HG03175 (cell line): ENCODE data around the gene EOMES.
A peak's percentile ranks its signal among the peaks of the same experiment; 100 is the strongest.

ENCODE experiments used
- ATAC-seq: cut with Tn5 transposase; IDR thresholded peaks from one replicate; pipeline ENCODE4 v1.9.1; 2021; ENCODE audit warnings: mild to moderate bottlenecking, moderate library complexity; ENCODE audit not compliant: unreplicated experiment

EOMES gene

DNA sequence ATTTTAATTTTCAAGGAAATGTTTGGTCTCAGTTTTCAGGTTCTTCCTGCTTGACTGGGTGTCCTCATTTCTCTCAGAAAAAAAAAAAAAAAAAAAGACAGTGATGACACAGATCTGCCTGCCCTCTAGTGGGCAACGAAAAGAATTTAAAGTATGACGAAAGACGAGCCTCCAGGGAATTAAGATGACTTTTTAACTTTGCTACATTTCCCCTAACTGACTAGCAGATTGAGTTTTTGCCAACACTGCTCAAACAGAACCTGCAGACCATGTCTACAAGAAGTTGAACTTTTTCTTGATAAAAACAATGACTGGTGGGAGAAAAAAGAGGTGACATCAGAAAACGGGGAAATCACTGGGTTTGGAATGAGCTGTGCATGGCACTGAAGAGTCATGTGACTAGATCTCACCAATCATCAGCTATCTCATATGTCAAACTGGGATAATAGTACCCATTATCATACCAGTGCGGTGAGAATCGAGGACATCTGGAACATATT lies 40.8 kb downstream of the EOMES start:
- peak; percentile 74 for ATAC-seq

DNA sequence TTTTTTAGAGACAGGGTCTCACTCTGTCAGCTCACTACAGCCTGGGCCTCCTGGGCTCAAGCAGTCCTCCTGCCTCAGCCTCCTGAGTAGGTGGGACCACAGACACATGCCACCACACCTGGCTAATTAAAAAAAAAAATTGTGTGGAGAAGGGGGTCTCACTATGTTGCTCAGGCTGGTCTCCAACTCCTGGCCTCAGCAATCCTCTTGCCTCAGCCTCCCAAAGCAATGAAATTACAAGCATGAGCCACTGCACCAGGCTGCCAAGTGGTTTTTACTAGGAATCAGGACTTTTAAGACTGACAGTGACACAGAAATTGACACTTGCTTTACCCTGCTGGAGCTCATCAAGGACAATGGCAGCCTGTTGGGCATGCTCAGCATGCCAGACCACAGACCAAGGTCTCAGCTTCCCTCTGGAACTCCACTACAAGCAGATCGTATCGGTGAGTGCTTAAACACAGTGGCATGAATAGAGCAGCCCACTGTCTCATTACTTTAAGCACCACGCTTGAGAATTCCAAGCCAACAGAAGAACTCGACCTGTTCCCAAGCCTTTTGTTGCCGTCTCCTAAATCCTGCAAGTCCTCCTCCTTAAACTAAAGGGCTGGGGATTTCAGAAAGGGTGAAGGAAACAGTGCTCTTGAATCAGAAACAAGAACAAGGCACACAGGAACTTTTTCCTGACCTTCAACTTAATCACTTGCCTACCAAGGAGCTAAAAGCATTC lies 41.4 kb downstream of the EOMES start:
- peak; percentile 14 for ATAC-seq

DNA sequence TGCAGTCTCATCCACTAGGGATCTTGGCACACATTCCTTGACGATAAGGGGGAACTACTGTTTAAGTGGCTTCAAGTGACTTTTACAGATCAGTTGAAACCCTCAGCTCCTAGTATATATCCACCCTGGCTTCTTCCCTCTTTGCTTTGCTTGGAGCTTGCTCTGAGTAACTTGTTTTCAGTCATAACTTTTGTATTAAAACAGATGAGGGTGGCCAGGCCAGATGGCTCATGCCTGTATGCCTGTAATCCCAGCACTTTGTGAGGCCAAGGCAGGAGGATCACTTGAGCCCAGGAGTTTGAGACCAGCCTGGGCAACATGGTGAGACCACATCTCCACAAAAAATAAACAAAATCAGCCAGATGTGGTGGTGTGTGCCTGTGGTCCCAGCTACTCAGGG lies 42.4 kb downstream of the EOMES start:
- no peak for ATAC-seq

DNA sequence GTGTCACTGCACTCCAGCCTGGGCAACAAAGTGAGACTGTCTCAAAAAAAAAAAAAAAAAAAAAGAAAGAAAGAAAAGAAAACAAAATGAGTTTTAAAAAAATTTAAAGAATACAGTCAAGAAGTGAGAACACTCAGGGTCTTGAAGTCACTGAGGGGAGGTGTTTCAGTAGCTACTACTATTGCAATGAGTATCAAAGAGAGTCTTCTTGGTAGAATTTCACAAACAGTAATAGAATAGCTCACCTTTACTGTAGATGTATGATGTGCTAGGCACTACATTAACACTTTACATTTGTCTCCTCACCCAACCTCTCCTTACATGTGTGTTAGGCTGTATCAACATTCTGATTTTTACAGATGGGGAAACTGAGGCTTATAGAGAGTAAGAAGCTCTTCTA lies 43.9 kb downstream of the EOMES start:
- ATAC-seq, result no peak

DNA sequence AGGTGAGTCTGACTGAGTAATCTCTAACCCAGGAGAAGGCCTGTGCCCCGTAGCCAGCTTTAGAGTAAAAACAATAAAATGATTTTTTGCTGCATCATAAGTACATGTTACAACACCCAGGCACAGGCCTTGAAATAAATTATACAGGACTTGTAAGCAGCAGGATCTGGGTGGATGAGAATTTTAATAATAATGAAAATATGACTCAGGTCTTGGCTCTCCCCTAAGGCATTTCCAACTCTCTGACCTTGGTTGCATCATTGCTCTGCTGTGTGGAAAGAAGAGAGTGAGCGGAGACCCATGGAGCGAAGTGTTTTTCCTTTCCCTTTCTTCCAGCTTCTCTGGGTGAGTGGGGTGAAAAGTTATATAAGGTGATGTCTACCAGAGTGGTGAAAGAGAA lies 44.6 kb downstream of the EOMES start:
- no peak for ATAC-seq

DNA sequence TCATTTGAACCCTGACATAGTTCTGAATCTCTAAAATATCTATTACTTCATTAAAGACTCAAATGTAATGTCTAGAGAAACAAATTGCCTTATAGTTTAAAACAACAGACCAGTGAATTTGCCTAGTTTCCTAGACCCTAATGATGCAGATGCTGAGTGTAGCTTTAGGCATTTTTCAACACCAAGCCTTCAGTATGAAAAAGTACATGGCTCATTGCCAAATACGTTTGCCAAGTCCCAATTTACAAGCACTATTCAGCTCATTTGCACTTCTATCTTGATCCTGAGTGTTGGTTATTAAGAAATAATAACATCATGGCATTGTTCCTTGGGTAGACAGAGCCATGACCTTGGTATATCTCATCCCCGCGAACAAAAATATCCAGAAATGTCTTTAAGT lies 46.8 kb downstream of the EOMES start:
- ATAC-seq, result no peak

DNA sequence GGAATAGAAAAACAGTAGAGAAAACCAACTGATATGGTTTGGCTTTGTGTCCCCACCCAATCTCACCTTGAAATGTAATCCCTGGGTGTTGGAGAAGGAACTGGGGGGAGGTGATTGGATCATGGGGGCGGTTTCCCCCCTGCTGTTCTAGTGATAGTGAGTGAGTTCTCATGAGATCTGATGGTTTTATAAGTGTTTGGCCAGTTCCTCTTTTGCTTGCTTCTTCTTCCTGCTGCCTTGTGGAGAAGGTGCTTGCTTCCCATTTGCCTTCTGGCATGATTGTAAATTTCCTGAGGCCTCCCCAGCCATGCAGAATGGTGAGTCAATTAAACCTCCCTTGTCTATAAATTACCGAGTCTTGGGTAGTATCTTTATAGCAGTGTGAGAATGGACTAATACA lies 48.4 kb downstream of the EOMES start:
- no peak for ATAC-seq

DNA sequence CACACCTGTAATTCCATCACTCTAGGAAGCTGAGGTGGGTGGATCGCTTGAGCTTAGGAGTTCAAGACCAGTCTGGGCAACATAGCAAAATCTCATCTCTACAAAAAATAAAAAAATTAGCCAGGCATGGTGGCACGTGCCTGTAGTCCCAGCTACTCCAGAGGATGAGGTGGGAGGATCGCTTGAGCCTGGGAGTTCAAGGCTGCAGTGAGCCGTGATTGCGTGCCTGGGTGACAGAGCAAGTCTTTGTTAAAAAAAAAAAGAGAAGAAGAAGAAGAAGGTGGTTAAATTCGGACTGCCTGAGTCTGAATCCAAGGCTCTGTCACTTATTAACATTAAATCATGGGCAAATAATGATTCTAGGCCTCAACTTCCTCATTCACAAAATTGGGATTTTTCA lies 51.0 kb downstream of the EOMES start:
- ATAC-seq, result no peak

DNA sequence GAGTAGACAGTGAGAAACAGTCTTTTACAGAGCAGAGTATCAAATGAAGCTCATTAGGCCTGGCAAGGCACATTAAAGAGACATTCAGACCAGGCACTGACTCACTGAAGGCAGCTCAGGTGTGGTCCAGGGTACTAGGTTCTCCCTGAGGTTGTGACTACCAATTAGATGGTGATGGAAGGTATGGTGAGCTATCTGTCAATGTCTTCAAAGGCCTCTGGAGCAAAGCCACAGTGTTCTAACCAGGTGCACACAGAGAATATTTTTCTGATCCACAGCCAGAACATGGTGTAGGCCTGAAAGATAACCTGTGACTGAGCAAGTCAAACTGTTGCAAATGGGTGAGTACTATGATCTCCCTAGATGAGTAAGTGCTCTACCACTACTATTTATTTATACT lies 51.5 kb downstream of the EOMES start:
- ATAC-seq, result no peak

DNA sequence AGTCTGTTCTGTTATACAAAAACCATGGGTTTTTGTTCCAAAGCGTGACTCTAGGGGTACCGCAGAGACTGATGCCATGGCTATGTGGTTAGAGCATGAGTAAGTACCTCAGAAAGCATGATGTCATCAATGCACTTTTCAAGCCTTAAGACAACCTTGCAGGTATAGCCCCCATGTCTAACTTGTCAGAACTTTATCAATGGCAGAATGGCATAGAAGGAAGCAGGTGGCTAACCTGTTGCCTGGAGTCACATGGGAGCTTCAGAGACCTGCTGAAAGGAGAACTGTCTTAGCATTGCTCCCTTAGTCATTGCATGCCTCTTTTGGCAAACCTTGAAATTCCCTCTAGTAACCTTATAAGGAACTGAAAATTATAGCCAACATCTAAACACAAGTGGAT lies 52.5 kb downstream of the EOMES start:
- ATAC-seq, result no peak

DNA sequence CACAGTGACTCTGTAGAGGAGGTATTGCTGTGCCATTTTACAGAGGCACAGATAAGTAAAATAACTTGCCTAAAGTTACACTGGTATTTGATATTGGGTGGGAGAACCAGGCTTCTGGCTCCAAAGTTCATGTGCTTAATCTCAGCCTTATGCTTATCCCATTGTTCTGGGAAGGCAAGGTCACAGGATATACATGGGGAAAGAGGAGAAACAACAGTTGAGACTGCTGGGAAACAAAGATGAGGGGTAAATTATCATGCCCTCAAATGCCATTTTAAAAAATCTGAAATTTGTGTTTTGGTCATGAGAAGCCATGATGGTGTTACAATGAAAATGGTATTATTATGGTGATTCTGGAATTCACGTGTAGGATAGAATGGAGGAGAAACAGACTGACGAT lies 54.4 kb downstream of the EOMES start:
- ATAC-seq, result no peak

DNA sequence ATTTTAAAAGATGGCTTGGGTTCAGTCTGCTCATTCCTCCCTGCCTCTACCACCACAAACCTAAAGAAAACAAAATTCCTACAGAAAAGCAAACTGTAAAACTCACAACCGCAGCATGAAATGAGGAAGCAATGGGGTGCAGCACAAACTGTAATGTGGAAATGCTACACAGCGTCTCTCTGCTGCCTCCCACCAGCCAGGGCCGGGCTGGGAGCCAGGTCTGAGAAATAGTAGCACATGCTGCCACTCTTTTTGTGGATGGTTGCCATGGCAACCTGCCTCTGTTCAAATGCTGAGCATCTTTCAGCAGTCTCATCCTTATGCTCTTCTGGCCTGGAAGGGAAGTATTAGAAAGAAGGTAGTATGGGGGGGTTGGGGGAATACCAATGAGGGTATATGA lies 55.4 kb downstream of the EOMES start:
- peak; percentile 51 for ATAC-seq

DNA sequence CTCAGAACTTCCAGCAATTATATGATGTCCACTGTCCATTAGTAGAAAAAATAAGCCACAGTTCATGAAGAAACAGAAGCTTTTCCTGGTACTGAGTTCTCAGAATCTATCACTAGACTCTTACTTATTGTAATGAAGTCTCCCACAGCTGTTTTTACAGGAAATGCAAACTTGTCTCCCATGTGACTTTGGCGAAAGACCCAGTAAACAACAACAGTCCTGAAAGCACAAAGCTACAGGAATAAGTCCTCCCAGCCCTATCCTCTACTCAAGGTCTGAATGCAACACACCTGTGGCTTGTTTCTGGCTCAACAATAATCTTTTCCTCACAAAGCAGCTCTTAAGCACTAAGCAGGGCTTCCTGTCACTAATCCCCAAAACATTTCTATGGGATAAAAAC lies 55.9 kb downstream of the EOMES start:
- ATAC-seq, result peak; percentile 52
